B cell (primary cell): Measurements from ENCODE around the gene FKBP10. TPM values are rescaled to one million over a fixed set of nuclear protein-coding genes. Genes with fewer than 3 reads are reported as not detected.

Source experiments
- ATAC-seq: fragments of 200-7000 bp; cut with Tn5 transposase; one replicate; pipeline ENCODE4 v1.10.0; 2021; ENCODE audit warnings: low read depth, mild to moderate bottlenecking, moderate number of reproducible peaks, moderate library complexity
- CTCF ChIA-PET: fragments of 350-600 bp; sonication (Branson Sonifier 250); formaldehyde crosslinking; loops from one replicate; lab custom pipeline; 2021; ENCODE audit warnings: antibody characterized with exemption, inconsistent platforms; lab: Charles Lee
- POLR2A ChIA-PET: fragments of 350-600 bp; sonication (Branson Sonifier 250); formaldehyde crosslinking; loops from one replicate; lab custom pipeline; 2021; ENCODE audit warnings: antibody characterized with exemption; lab: Charles Lee
- DNase-seq: peaks from one replicate; pipeline ENCODE4 v3.0.0; 2013
- H2AFZ ChIP-seq: 2 replicates; pipeline ENCODE4 v1.6.1; 2012; ENCODE audit warnings: mild to moderate bottlenecking, low read depth, low read length; ENCODE audit not compliant: insufficient read depth, poor library complexity, severe bottlenecking
- H3K27ac ChIP-seq, 2 donors: 1 replicate in 1 of 2; 2 replicates in 1 of 2; pipeline ENCODE4 v1.5.1; 2012 to 2013; ENCODE audit warnings: low read length in 2 of 2, mild to moderate bottlenecking in 2 of 2, moderate library complexity in 1 of 2
- H3K27me3 ChIP-seq, 4 experiments: fragments of 200-600 bp in 1 of 4; sonication (generic) in 1 of 4; replicated peaks in 1 of 4; 1 replicate in 2 of 4; 2 replicates in 2 of 4; pipeline versions ENCODE4 v1.6.1 to v1.7.0; 2013 to 2016; ENCODE audit warnings: low read length in 3 of 4, mild to moderate bottlenecking in 2 of 4, mixed read lengths in 1 of 4, moderate library complexity in 1 of 4; ENCODE audit not compliant: insufficient read depth in 4 of 4, control insufficient read depth in 3 of 4; ENCODE audit errors: control extremely low read depth in 1 of 4
- H3K36me3 ChIP-seq, 2 experiments: replicated peaks in 1 of 2; 1 replicate in 1 of 2; 2 replicates in 1 of 2; pipeline versions ENCODE4 v1.6.1 to v1.7.1; 2013; ENCODE audit warnings: low read length in 1 of 2; ENCODE audit not compliant: insufficient read depth in 2 of 2, control insufficient read depth in 1 of 2; ENCODE audit errors: control extremely low read depth in 1 of 2, extremely low read depth in 1 of 2
- H3K4me1 ChIP-seq, 2 donors: fragments of 200-600 bp in 1 of 2; sonication (generic) in 1 of 2; 1 replicate in 1 of 2; 2 replicates in 1 of 2; pipeline versions ENCODE4 v1.5.1 to v1.6.1; 2013 to 2017; ENCODE audit warnings: low read length in 2 of 2; ENCODE audit not compliant: control insufficient read depth in 2 of 2, insufficient read depth in 2 of 2
- H3K4me2 ChIP-seq: replicated peaks from 2 replicates; pipeline ENCODE3; 2012; ENCODE audit warnings: mild to moderate bottlenecking, low read depth, low read length; ENCODE audit not compliant: poor library complexity, severe bottlenecking
- H3K4me3 ChIP-seq, 5 experiments: fragments of 200-600 bp in 1 of 5; sonication (generic) in 1 of 5; 1 replicate in 3 of 5; 2 replicates in 2 of 5; pipeline versions ENCODE4 v1.5.1 to v1.7.0; 2011 to 2016; ENCODE audit warnings: low read length in 4 of 5, mild to moderate bottlenecking in 4 of 5, low read depth in 2 of 5, control low read depth in 1 of 5, moderate library complexity in 1 of 5; ENCODE audit not compliant: insufficient read depth in 1 of 5; ENCODE audit errors: control extremely low read depth in 1 of 5, extremely low read depth in 1 of 5
- H3K79me2 ChIP-seq: fragments of 200-600 bp; sonication (generic); one replicate; pipeline ENCODE4 v1.6.0; 2016; ENCODE audit warnings: low read length; ENCODE audit not compliant: control insufficient read depth, insufficient read depth
- H3K9ac ChIP-seq: fragments of 200-600 bp; sonication (generic); 2 replicates; pipeline ENCODE4 v1.6.1; 2017; ENCODE audit warnings: mild to moderate bottlenecking, low read length, moderate library complexity
- H3K9me3 ChIP-seq, 3 donors: one replicate each; pipeline versions ENCODE4 v1.6.1 to v1.7.1; 2013; ENCODE audit warnings: low read length in 2 of 3; ENCODE audit not compliant: control insufficient read depth in 2 of 3, insufficient read depth in 1 of 3; ENCODE audit errors: control extremely low read depth in 1 of 3
- H4K20me1 ChIP-seq: 2 replicates; pipeline ENCODE4 v1.6.0; 2012; ENCODE audit warnings: mild to moderate bottlenecking, low read length; ENCODE audit not compliant: insufficient read depth, control insufficient read depth, poor library complexity, severe bottlenecking
- H3K27ac Mint-ChIP-seq: one replicate; pipeline ENCODE4 v1.8.0; 2021; ENCODE audit warnings: mixed read lengths
- H3K27me3 Mint-ChIP-seq: one replicate; pipeline ENCODE4 v1.8.0; 2021; ENCODE audit warnings: mixed read lengths
- H3K4me1 Mint-ChIP-seq: one replicate; pipeline ENCODE4 v1.8.0; 2021; ENCODE audit warnings: mixed read lengths
- H3K4me3 Mint-ChIP-seq: one replicate; pipeline ENCODE4 v1.8.0; 2021; ENCODE audit warnings: mixed read lengths
- H3K9me3 Mint-ChIP-seq: one replicate; pipeline ENCODE4 v1.8.0; 2022; ENCODE audit warnings: mixed read lengths; ENCODE audit not compliant: insufficient read depth
- CTCF ChIP-seq: fragments of 200-600 bp; IDR thresholded peaks from one replicate; pipeline ENCODE4 v1.8.0; 2022; ENCODE audit warnings: antibody characterized with exemption, mild to moderate bottlenecking
- EZH2 ChIP-seq: IDR thresholded peaks from 2 replicates; pipeline ENCODE4 v1.6.1; 2012; ENCODE audit warnings: borderline replicate concordance, low read depth, mild to moderate bottlenecking, moderate library complexity, low read length; ENCODE audit not compliant: insufficient read depth, poor library complexity, severe bottlenecking
- WGBS: methylation state at CpG from one replicate; pipeline ENCODE4 v1.1.5; 2013; ENCODE audit warnings: missing lambda C conversion rate; ENCODE audit not compliant: insufficient coverage; 5-methylcytosine and 5-hydroxymethylcytosine counted together
- intact Hi-C: fragments of 100-400 bp; cut with micrococcal nuclease; formaldehyde crosslinking; loops from one replicate; pipeline ENCODE4 v1.10.0; 2022
- polyA minus RNA-seq: library from RNA; depleted of rRNA, polyadenylated mRNA; stranded (reverse); fragments of >200 nt; gene quantifications from 2 replicates; pipeline ENCODE4 v1.2.3, GENCODE V29; 2012
- polyA plus RNA-seq: library from polyadenylated mRNA; depleted of rRNA; stranded (reverse); fragments of >200 nt; gene quantifications from 2 replicates; pipeline ENCODE4 v1.2.3, GENCODE V29; 2012
- total RNA-seq, 2 donors: library from RNA; stranded (reverse); fragments of 120-200 nt in 1 of 2; gene quantifications; 1 replicate in 1 of 2; 2 replicates in 1 of 2; pipeline versions ENCODE4 v1.2.3 to v1.2.4, GENCODE V29; 2013 to 2022

FKBP10 gene
- 0.34 and 0.70 TPM in 2 replicates for total RNA-seq
- total RNA-seq (2013): 2.1 TPM
- 0.21 and 0.40 TPM in 2 replicates for polyA plus RNA-seq
- 0.78 TPM in 1 of 2 replicates, not detected in the other for polyA minus RNA-seq

GRCh38 chr17:41812381-41813151, at the start of gene FKBP10:
FKBP10 (plus strand) TSS chr17:41813004; CDS start chr17:41813035, 31 bp downstream.
- Histone ChIP-seq H3K79me2 (no peaks in the 10 kb centered on the region), H3K9me3 (no peaks in the 10 kb centered on the region), H4K20me1 (no peaks in the 10 kb centered on the region), H2AFZ (peak within 1 kb of the TSS; percentile 93), H3K36me3 (no peaks in the 10 kb centered on the region), H3K9ac (peak within 1 kb of the TSS; percentile 78), H3K27me3 (peaks cover 0 to 25% (median 5%) of the 10 kb centered on the region in 4 experiments), H3K27ac (no peak within 1 kb of the TSS), H3K4me3 (peak within 1 kb of the TSS in 4 of 5 experiments; percentile 49 to 85 (median 62)), H3K4me1 (peaks cover 20% of the 10 kb centered on the region in 2 donors), H3K4me2 (peak within 1 kb of the TSS; percentile 88)
- H3K4me1 Mint-ChIP-seq: peaks cover 19% of the 10 kb centered on the region
- H3K27me3 Mint-ChIP-seq: peaks cover 6% of the 10 kb centered on the region
- intact Hi-C loops: no loop called here
- peak within 1 kb of the TSS; percentile 96 for H3K4me3 Mint-ChIP-seq
- ChIA-PET CTCF (interaction anchor here (1.0 to 3.3 kb wide), 10 partner anchors 8 to 121 kb away, joined by 4 to 27 read pairs (median 6); partner anchors contain the start of genes ACLY, JUP and KLHL10), POLR2A (no interaction called here)
- H3K9me3 Mint-ChIP-seq: no peaks in the 10 kb centered on the region
- ATAC-seq (no peak), DNase-seq (no peak)
- peak within 1 kb of the TSS; percentile 83 for H3K27ac Mint-ChIP-seq
- 5% methylated on average over 20 of the region's 35 CpGs for WGBS
- TF ChIP-seq EZH2 (no peak), CTCF (no peak)

GRCh38 chr17:41763327-41763726, 49.5 kb upstream of the FKBP10 start:
- H4K20me1 ChIP-seq: no peaks in the 10 kb centered on the region
- peaks cover 0 to 67% of the 10 kb centered on the region in 2 experiments for H3K36me3 ChIP-seq
- no peaks in the 10 kb centered on the region for H3K9me3 ChIP-seq
- ChIA-PET CTCF (no interaction called here), POLR2A (no interaction called here)
- Mint-ChIP-seq H3K27me3 (no peaks in the 10 kb centered on the region), H3K4me1 (peaks cover 18% of the 10 kb centered on the region), H3K9me3 (no peaks in the 10 kb centered on the region), H3K27ac (no peak overlapping the region), H3K4me3 (no peak overlapping the region)
- ATAC-seq (no peak), DNase-seq (no peak)
- no peak overlapping the region for H3K9ac ChIP-seq
- H3K27ac ChIP-seq: no peak overlapping the region
- intact Hi-C loops: no loop called here
- H2AFZ ChIP-seq: no peak overlapping the region
- peaks cover 4 to 16% of the 10 kb centered on the region in 2 donors for H3K4me1 ChIP-seq
- no peaks in the 10 kb centered on the region for H3K27me3 ChIP-seq
- WGBS: 96% methylated on average over 8 of the region's 8 CpGs
- no peak overlapping the region for H3K4me2 ChIP-seq
- TF ChIP-seq EZH2: no peak
- no peak for TF ChIP-seq CTCF
- no peak overlapping the region for H3K4me3 ChIP-seq
- no peaks in the 10 kb centered on the region for H3K79me2 ChIP-seq
